CD14-positive monocyte (primary cell): ENCODE data around the gene ECI2. TPM values are rescaled to one million over a fixed set of nuclear protein-coding genes. Genes with fewer than 3 reads are reported as not detected.
A peak's percentile ranks its signal among the peaks of the same experiment; 100 is the strongest.

Source experiments
- DNase-seq, 3 donors: peaks; one replicate each; pipeline ENCODE4 v3.0.0-alpha.2; 2011 to 2022
- H2AFZ ChIP-seq: 2 replicates; pipeline ENCODE4 v1.6.0; 2012; ENCODE audit warnings: mild to moderate bottlenecking, low read depth, low read length, inconsistent platforms; ENCODE audit not compliant: insufficient read depth, poor library complexity, severe bottlenecking
- H3K27ac ChIP-seq, 2 donors: 1 replicate in 1 of 2; 2 replicates in 1 of 2; pipeline ENCODE4 v1.5.1; 2012 to 2013; ENCODE audit warnings: low read length in 2 of 2, control low read depth in 1 of 2, inconsistent platforms in 1 of 2, low read depth in 1 of 2, mild to moderate bottlenecking in 1 of 2
- H3K27me3 ChIP-seq, 2 donors: one replicate each; pipeline versions ENCODE4 v1.6.0 to v1.6.1; 2011 to 2013; ENCODE audit warnings: low read length in 2 of 2; ENCODE audit not compliant: control insufficient read depth in 2 of 2, insufficient read depth in 2 of 2
- H3K36me3 ChIP-seq, 2 donors: replicated peaks in 1 of 2; 1 replicate in 1 of 2; 2 replicates in 1 of 2; pipeline versions ENCODE4 v1.5.1 to v1.6.1; 2012 to 2013; ENCODE audit warnings: low read length in 2 of 2, control low read depth in 1 of 2, inconsistent platforms in 1 of 2, mild to moderate bottlenecking in 1 of 2; ENCODE audit not compliant: insufficient read depth in 2 of 2, control insufficient read depth in 1 of 2
- H3K4me1 ChIP-seq, 2 donors: 1 replicate in 1 of 2; 2 replicates in 1 of 2; pipeline versions ENCODE4 v1.5.1 to v1.6.1; 2012 to 2013; ENCODE audit warnings: low read length in 2 of 2, control low read depth in 1 of 2, inconsistent platforms in 1 of 2, mild to moderate bottlenecking in 1 of 2, moderate library complexity in 1 of 2; ENCODE audit not compliant: insufficient read depth in 2 of 2, control insufficient read depth in 1 of 2
- H3K4me2 ChIP-seq: replicated peaks from 2 replicates; pipeline ENCODE3; 2012; ENCODE audit warnings: low read length, moderate library complexity, mild to moderate bottlenecking; ENCODE audit not compliant: poor library complexity, severe bottlenecking; ENCODE audit errors: extremely low read depth
- H3K4me3 ChIP-seq, 3 experiments: fragments of 200-600 bp in 1 of 3; sonication (generic) in 1 of 3; replicated peaks in 1 of 3; 1 replicate in 2 of 3; 2 replicates in 1 of 3; pipeline ENCODE4 v1.5.1; 2011 to 2013; ENCODE audit warnings: low read length in 3 of 3, mild to moderate bottlenecking in 3 of 3, control low read depth in 2 of 3, low read depth in 2 of 3, inconsistent platforms in 1 of 3, moderate library complexity in 1 of 3
- H3K79me2 ChIP-seq: 2 replicates; pipeline ENCODE4 v1.6.0; 2012; ENCODE audit warnings: mild to moderate bottlenecking, control low read depth, inconsistent platforms, low read length, moderate library complexity; ENCODE audit not compliant: insufficient read depth
- H3K9ac ChIP-seq: 2 replicates; pipeline ENCODE4 v1.6.0; 2017; ENCODE audit warnings: low read length, mild to moderate bottlenecking; ENCODE audit not compliant: insufficient read depth, poor library complexity, severe bottlenecking
- H3K9me3 ChIP-seq, 2 donors: replicated peaks in 1 of 2; 1 replicate in 1 of 2; 2 replicates in 1 of 2; pipeline versions ENCODE4 v1.5.1 to v1.6.1; 2012 to 2013; ENCODE audit warnings: low read length in 2 of 2, control low read depth in 1 of 2; ENCODE audit not compliant: control insufficient read depth in 1 of 2, insufficient read depth in 1 of 2
- H4K20me1 ChIP-seq: 2 replicates; pipeline ENCODE4 v1.6.0; 2012; ENCODE audit warnings: mild to moderate bottlenecking, low read length, control low read depth, moderate library complexity; ENCODE audit not compliant: insufficient read depth
- H3K27ac Mint-ChIP-seq, 7 donors: one replicate each; pipeline ENCODE4 v1.8.0; 2020; ENCODE audit warnings: mild to moderate bottlenecking in 7 of 7, mixed read lengths in 7 of 7, moderate library complexity in 6 of 7, inconsistent platforms in 2 of 7
- H3K27me3 Mint-ChIP-seq, 3 donors: one replicate each; pipeline ENCODE4 v1.8.0; 2021 to 2022; ENCODE audit warnings: low read depth in 3 of 3, mild to moderate bottlenecking in 3 of 3, mixed read lengths in 3 of 3, moderate library complexity in 3 of 3, inconsistent platforms in 1 of 3
- H3K36me3 Mint-ChIP-seq, 2 donors: one replicate each; pipeline ENCODE4 v1.8.0; 2020; ENCODE audit warnings: mixed read lengths in 2 of 2, inconsistent platforms in 1 of 2, mild to moderate bottlenecking in 1 of 2
- H3K4me1 Mint-ChIP-seq: one replicate; pipeline ENCODE4 v1.8.0; 2020; ENCODE audit warnings: mild to moderate bottlenecking, mixed read lengths
- H3K4me3 Mint-ChIP-seq, 2 donors: one replicate each; pipeline ENCODE4 v1.8.0; 2020; ENCODE audit warnings: mild to moderate bottlenecking in 2 of 2, mixed read lengths in 2 of 2, moderate library complexity in 1 of 2
- H3K9me3 Mint-ChIP-seq, 7 donors: one replicate each; pipeline ENCODE4 v1.8.0; 2020 to 2022; ENCODE audit warnings: mixed read lengths in 7 of 7, mild to moderate bottlenecking in 6 of 7, moderate library complexity in 6 of 7, inconsistent platforms in 2 of 7
- WGBS: methylation state at CpG from one replicate; pipeline ENCODE4 v1.1.5; 2013; ENCODE audit warnings: missing lambda C conversion rate; ENCODE audit not compliant: insufficient coverage; 5-methylcytosine and 5-hydroxymethylcytosine counted together
- intact Hi-C, 2 donors: fragments of 100-400 bp; cut with micrococcal nuclease; formaldehyde crosslinking; loops; one replicate each; pipeline versions ENCODE4 v1.15.0 to v1.15.1; 2023
- polyA plus RNA-seq, 3 donors: library from polyadenylated mRNA; depleted of rRNA in 1 of 3; unstranded in 2 of 3; stranded (reverse) in 1 of 3; fragments of 300-500 nt in 2 of 3; fragments of >200 nt in 1 of 3; fragmentation: Illumina TruSeq in 2 of 3; gene quantifications; 1 replicate in 2 of 3; 2 replicates in 1 of 3; pipeline ENCODE4 v1.2.3, GENCODE V29; 2012 to 2021
- TF ChIP-seq, protein P1 (sequence below): fragments of 200-600 bp; IDR thresholded peaks from one replicate; pipeline ENCODE4 v1.8.0; 2022; ENCODE audit warnings: antibody characterized with exemption, mild to moderate bottlenecking

Gene ECI2
- polyA plus RNA-seq, 3 donors = 9.2 to 45.9 (median 44.5) TPM

DNA sequence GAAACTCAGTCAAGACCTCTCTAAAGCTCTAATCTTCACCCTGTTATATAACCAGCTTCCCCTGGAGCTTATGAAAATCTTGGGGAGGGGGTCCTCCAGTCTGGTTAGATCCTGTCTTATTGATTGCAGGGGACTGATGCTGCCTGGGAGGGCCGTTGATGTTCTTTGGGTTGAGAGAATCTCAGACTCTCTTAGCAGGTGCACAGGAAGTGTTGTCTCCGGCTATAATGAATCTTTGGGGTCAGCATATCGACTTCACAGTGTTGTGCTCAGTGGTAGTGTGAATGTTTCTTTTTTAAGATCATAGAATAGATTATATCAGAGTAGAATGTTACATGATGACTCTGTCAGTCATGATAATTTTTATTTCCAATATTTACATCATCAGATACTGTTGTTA is 2.8 kb upstream of the ECI2 start:
- intact Hi-C loops = loop anchor here (5.0 to 10.0 kb wide), 5 partner anchors 93 to 863 kb away; partner anchors contain the start of gene CDYL (in 1 of the 2)
- Histone ChIP-seq H3K4me3 (no peak overlapping the region), H3K27ac (no peak overlapping the region), H3K27me3 (no peaks in the 10 kb centered on the region), H3K9me3 (no peaks in the 10 kb centered on the region), H2AFZ (no peak overlapping the region), H3K9ac (no peak overlapping the region), H3K36me3 (no peaks in the 10 kb centered on the region), H4K20me1 (no peaks in the 10 kb centered on the region), H3K79me2 (no peaks in the 10 kb centered on the region), H3K4me1 (peaks cover 13 to 21% of the 10 kb centered on the region in 2 donors), H3K4me2 (no peak overlapping the region)
- peaks cover 15% of the 10 kb centered on the region for H3K4me1 Mint-ChIP-seq
- no peak overlapping the region for H3K4me3 Mint-ChIP-seq
- no peaks in the 10 kb centered on the region for H3K36me3 Mint-ChIP-seq
- H3K9me3 Mint-ChIP-seq = peaks cover 0 to 3% (median 0%) of the 10 kb centered on the region in 7 donors
- 87% methylated on average over 3 of the region's 3 CpGs for WGBS
- no peak overlapping the region for H3K27ac Mint-ChIP-seq
- peaks cover 2 to 6% (median 5%) of the 10 kb centered on the region in 3 donors for H3K27me3 Mint-ChIP-seq
- TF ChIP-seq, protein P1, sequence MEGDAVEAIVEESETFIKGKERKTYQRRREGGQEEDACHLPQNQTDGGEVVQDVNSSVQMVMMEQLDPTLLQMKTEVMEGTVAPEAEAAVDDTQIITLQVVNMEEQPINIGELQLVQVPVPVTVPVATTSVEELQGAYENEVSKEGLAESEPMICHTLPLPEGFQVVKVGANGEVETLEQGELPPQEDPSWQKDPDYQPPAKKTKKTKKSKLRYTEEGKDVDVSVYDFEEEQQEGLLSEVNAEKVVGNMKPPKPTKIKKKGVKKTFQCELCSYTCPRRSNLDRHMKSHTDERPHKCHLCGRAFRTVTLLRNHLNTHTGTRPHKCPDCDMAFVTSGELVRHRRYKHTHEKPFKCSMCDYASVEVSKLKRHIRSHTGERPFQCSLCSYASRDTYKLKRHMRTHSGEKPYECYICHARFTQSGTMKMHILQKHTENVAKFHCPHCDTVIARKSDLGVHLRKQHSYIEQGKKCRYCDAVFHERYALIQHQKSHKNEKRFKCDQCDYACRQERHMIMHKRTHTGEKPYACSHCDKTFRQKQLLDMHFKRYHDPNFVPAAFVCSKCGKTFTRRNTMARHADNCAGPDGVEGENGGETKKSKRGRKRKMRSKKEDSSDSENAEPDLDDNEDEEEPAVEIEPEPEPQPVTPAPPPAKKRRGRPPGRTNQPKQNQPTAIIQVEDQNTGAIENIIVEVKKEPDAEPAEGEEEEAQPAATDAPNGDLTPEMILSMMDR = no peak
- no peak for DNase-seq

DNA sequence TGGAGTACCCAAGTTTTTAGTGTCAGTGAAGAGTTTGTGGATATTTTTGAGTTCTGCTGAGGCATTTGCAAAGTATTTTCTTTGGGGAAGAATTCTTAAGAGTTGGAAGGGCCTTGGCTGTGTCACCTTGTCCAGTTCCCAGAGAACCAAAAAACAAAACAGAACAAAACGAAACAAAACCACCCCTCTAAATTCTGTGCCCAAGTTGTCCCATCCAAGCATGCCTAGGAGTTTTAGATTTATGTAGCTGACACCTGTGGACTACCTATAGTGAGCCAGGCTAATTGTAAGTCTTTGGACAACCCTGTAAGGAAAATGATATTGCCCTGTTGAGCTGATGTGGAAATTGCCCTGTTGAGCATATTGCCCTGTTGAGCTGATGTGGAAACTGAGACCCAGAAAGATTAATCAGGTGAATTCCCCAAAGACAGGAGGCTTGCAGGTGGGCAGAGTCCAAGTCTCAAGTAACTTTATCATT is 1.0 kb upstream of the ECI2 start:
- peak overlapping the region; percentile 4 to 60 for H3K27ac ChIP-seq
- TF ChIP-seq, protein P1 = no peak
- Mint-ChIP-seq H3K4me1 (peaks cover 17% of the 10 kb centered on the region), H3K4me3 (peak overlapping the region; percentile 81 to 91), H3K36me3 (peaks cover 8 to 16% of the 10 kb centered on the region in 2 donors), H3K9me3 (peaks cover 0 to 3% (median 0%) of the 10 kb centered on the region in 7 donors), H3K27me3 (peaks cover 2 to 6% (median 5%) of the 10 kb centered on the region in 3 donors), H3K27ac (peak overlapping the region in 5 of 7 donors; percentile 38 to 86 (median 74))
- peak overlapping the region; percentile 46 to 85 (median 84) for H3K4me3 ChIP-seq
- intact Hi-C loops = loop anchor here (5.0 to 10.0 kb wide), 5 partner anchors 92 to 862 kb away; partner anchors contain the start of gene CDYL (in 1 of the 2)
- H3K4me1 ChIP-seq = peaks cover 13 to 21% of the 10 kb centered on the region in 2 donors
- H3K9ac ChIP-seq = peak overlapping the region; percentile 49
- H3K9me3 ChIP-seq = no peaks in the 10 kb centered on the region
- no peaks in the 10 kb centered on the region for H3K27me3 ChIP-seq
- peaks cover 4% of the 10 kb centered on the region for H3K79me2 ChIP-seq
- peak overlapping the region; percentile 90 for H2AFZ ChIP-seq
- no peaks in the 10 kb centered on the region for H3K36me3 ChIP-seq
- no peak for DNase-seq
- WGBS = no CpG with 5 or more reads among the region's 1 CpG
- peak overlapping the region; percentile 93 for H3K4me2 ChIP-seq
- no peaks in the 10 kb centered on the region for H4K20me1 ChIP-seq
